GM20000 (cell line): ENCODE measurements around the gene ADGRG1.
A peak's percentile ranks its signal among the peaks of the same experiment; 100 is the strongest.

ENCODE experiments used
- DNase-seq: peaks from one replicate; pipeline ENCODE4 v3.0.0; 2012; ENCODE audit warnings: low spot score
- CTCF ChIP-seq: IDR thresholded peaks from 2 replicates; pipeline ENCODE4 v1.5.1; 2012; ENCODE audit warnings: mild to moderate bottlenecking, control low read depth; ENCODE audit errors: extremely low read depth, missing control alignments

The ADGRG1 gene

GRCh38 chr16:57688487-57688986 is 60.1 kb downstream of the ADGRG1 start:
- no peak for DNase-seq
- TF ChIP-seq CTCF, result no peak

- no peak for DNase-seq
- TF ChIP-seq CTCF, result no peak
Measured at GRCh38 chr16:57688987-57689761, 60.7 kb downstream of the ADGRG1 start.

- TF ChIP-seq CTCF, result no peak
- peak; percentile 75 for DNase-seq
Measured at GRCh38 chr16:57689762-57690558, 61.5 kb downstream of the ADGRG1 start.

- no peak for DNase-seq
- no peak for TF ChIP-seq CTCF
Measured at GRCh38 chr16:57690782-57691471, 62.5 kb downstream of the ADGRG1 start.

GRCh38 chr16:57692636-57693035 is 64.2 kb downstream of the ADGRG1 start:
- no peak for TF ChIP-seq CTCF
- DNase-seq, result no peak

- TF ChIP-seq CTCF, result no peak
- no peak for DNase-seq
Measured at GRCh38 chr16:57693550-57693949, 65.1 kb downstream of the ADGRG1 start.
